ENCODE results near the gene ATG13.

- TF ChIP-seq CTCF (IDR thresholded peaks at IDR 0.05) (no peak), POLR2A (IDR thresholded peaks at IDR 0.05) (no peak)
Measured at GRCh38 chr11:46643986-46644385, 26.6 kb downstream of the ATG13 start.
